Endothelial cell of umbilical vein (primary cell): Measurements from ENCODE around the gene WDR7. TPM values are rescaled to one million over a fixed set of nuclear protein-coding genes. Genes with fewer than 3 reads are reported as not detected.

Experiments used
- BruUV-seq: library from RNA; stranded (reverse); fragments of 400-500 nt; replicated peaks from 2 replicates; lab custom pipeline; 2021; lab: Mats Ljungman, UMichigan
- CTCF ChIA-PET: fragments of 300-600, 350-600 bp; sonication (Branson Sonifier 250); formaldehyde crosslinking; loops from one replicate; lab custom pipeline; 2021; ENCODE audit warnings: antibody characterized with exemption, inconsistent platforms; lab: Charles Lee
- POLR2A ChIA-PET: fragments of 300-600, 350-600 bp; sonication (Branson Sonifier 250); formaldehyde crosslinking; loops from one replicate; lab custom pipeline; 2021; ENCODE audit warnings: antibody characterized with exemption, inconsistent platforms; lab: Charles Lee
- DNase-seq: peaks from one replicate; pipeline ENCODE4 v3.0.0-alpha.2; 2011; ENCODE audit warnings: low read depth, low spot score
- FAIRE-seq: peaks from 2 replicates; lab custom pipeline; 2011; peaks lifted over from hg19 to GRCh38; lab: Jason Lieb, UNC
- H2AFZ ChIP-seq: 2 replicates; pipeline ENCODE4 v1.6.0; 2012; ENCODE audit warnings: low read depth, low read length, control low read depth, inconsistent platforms
- H3K27ac ChIP-seq: 2 replicates; pipeline ENCODE4 v1.5.1; 2011; ENCODE audit warnings: low read depth, mild to moderate bottlenecking, control low read depth, low read length, moderate library complexity; ENCODE audit not compliant: insufficient read depth
- H3K27me3 ChIP-seq, 2 experiments: 2 replicates each; pipeline versions ENCODE4 v1.6.0 to v1.6.1; 2011; ENCODE audit warnings: low read length in 2 of 2, mixed read lengths in 1 of 2; ENCODE audit not compliant: control insufficient read depth in 2 of 2, insufficient read depth in 2 of 2
- H3K36me3 ChIP-seq, 2 experiments: 2 replicates in 1 of 2; 3 replicates in 1 of 2; pipeline ENCODE4 v1.5.1; 2011; ENCODE audit warnings: low read length in 2 of 2, mild to moderate bottlenecking in 1 of 2, moderate library complexity in 1 of 2; ENCODE audit not compliant: control insufficient read depth in 2 of 2, insufficient read depth in 2 of 2; ENCODE audit errors: extremely low read depth in 1 of 2
- H3K4me1 ChIP-seq: 3 replicates; pipeline ENCODE4 v1.5.1; 2011; ENCODE audit warnings: mild to moderate bottlenecking, low read length; ENCODE audit not compliant: control insufficient read depth, insufficient read depth; ENCODE audit errors: extremely low read depth
- H3K4me2 ChIP-seq: 2 replicates; pipeline ENCODE4 v1.6.1; 2011; ENCODE audit warnings: low read length, control low read depth, mixed read lengths; ENCODE audit not compliant: insufficient read depth
- H3K4me3 ChIP-seq, 3 experiments: fragments of 200-600 bp in 1 of 3; sonication (generic), shearing (Covaris generic) in 1 of 3; replicated peaks in 1 of 3; 2 replicates each; pipeline ENCODE4 v1.5.1; 2011 to 2016; ENCODE audit warnings: control low read depth in 3 of 3, low read length in 3 of 3, mild to moderate bottlenecking in 2 of 3, inconsistent platforms in 1 of 3, low read depth in 1 of 3, moderate library complexity in 1 of 3; ENCODE audit not compliant: insufficient read depth in 1 of 3
- H3K79me2 ChIP-seq: 2 replicates; pipeline ENCODE4 v1.6.0; 2012; ENCODE audit warnings: low read length, inconsistent platforms; ENCODE audit not compliant: control insufficient read depth, insufficient read depth
- H3K9ac ChIP-seq: replicated peaks from 2 replicates; pipeline ENCODE3; 2011; ENCODE audit warnings: low read length, control low read depth; ENCODE audit not compliant: insufficient read depth; ENCODE audit errors: extremely low read depth
- H3K9me1 ChIP-seq: replicated peaks from 3 replicates; pipeline ENCODE4 v1.6.0; 2011; ENCODE audit warnings: mild to moderate bottlenecking, low read length; ENCODE audit not compliant: control insufficient read depth, insufficient read depth; ENCODE audit errors: extremely low read depth
- H3K9me3 ChIP-seq: replicated peaks from 2 replicates; pipeline ENCODE4 v1.5.1; 2012; ENCODE audit warnings: low read length, inconsistent platforms; ENCODE audit not compliant: control insufficient read depth, insufficient read depth
- H4K20me1 ChIP-seq: replicated peaks from 2 replicates; pipeline ENCODE3; 2011; ENCODE audit warnings: mild to moderate bottlenecking, low read length; ENCODE audit not compliant: control insufficient read depth, insufficient read depth; ENCODE audit errors: extremely low read depth
- CTCF ChIP-seq, 2 donors: IDR thresholded peaks; 1 replicate in 1 of 2; 2 replicates in 1 of 2; pipeline ENCODE4 v1.5.1; 2011; ENCODE audit warnings: low read length in 2 of 2, mild to moderate bottlenecking in 2 of 2, moderate library complexity in 2 of 2, control low read depth in 1 of 2, inconsistent platforms in 1 of 2, low read depth in 1 of 2; ENCODE audit not compliant: insufficient read depth in 1 of 2; ENCODE audit errors: extremely low read depth in 1 of 2
- EZH2 ChIP-seq: IDR thresholded peaks from 2 replicates; pipeline ENCODE4 v1.6.1; 2012; ENCODE audit warnings: borderline replicate concordance, low read depth, mild to moderate bottlenecking, moderate library complexity, low read length, inconsistent platforms; ENCODE audit not compliant: severe bottlenecking
- FOS ChIP-seq: IDR thresholded peaks from 2 replicates; pipeline ENCODE4 v1.6.1; 2011; ENCODE audit warnings: mild to moderate bottlenecking, low read length, moderate library complexity, borderline replicate concordance; ENCODE audit not compliant: insufficient read depth
- GATA2 ChIP-seq: IDR thresholded peaks from 2 replicates; pipeline ENCODE4 v1.7.0; 2011; ENCODE audit warnings: low read depth, mild to moderate bottlenecking, moderate library complexity, mixed read lengths, low read length; ENCODE audit not compliant: insufficient read length, insufficient read depth
- JUN ChIP-seq: IDR thresholded peaks from 2 replicates; pipeline ENCODE4 v1.6.1; 2011; ENCODE audit warnings: borderline replicate concordance, low read depth; ENCODE audit not compliant: insufficient read length, insufficient read depth
- MAX ChIP-seq: IDR thresholded peaks from 2 replicates; pipeline ENCODE4 v1.6.1; 2011; ENCODE audit not compliant: insufficient read depth, insufficient read length
- MYC ChIP-seq: IDR thresholded peaks from one replicate; pipeline ENCODE4 v1.6.1; 2011; ENCODE audit warnings: mild to moderate bottlenecking, low read depth, low read length
- POLR2A ChIP-seq: IDR thresholded peaks from 2 replicates; pipeline ENCODE4 v1.6.1; 2012; ENCODE audit warnings: low read depth, mild to moderate bottlenecking, control low read depth, low read length
- POLR2AphosphoS5 ChIP-seq: IDR thresholded peaks from 2 replicates; pipeline ENCODE4 v1.6.1; 2012; ENCODE audit warnings: low read depth, mild to moderate bottlenecking, control low read depth, low read length, moderate library complexity; ENCODE audit not compliant: insufficient read depth
- dilution Hi-C: fragments of 300-500 bp; cut with MboI; formaldehyde crosslinking; loops from one replicate; pipeline ENCODE4 v1.15.0; 2019; ENCODE audit warnings: low sequenced_read_pairs; ENCODE audit not compliant: extremely low pct_ligation_motif_present
- intact Hi-C: fragments of 100-400 bp; cut with micrococcal nuclease; formaldehyde crosslinking; loops from one replicate; pipeline ENCODE4 v1.10.0; 2022
- polyA plus RNA-seq, 4 experiments: library from polyadenylated mRNA; depleted of rRNA in 3 of 4; stranded (reverse) in 3 of 4; unstranded in 1 of 4; fragments of >200 nt; gene quantifications; 2 replicates each; pipeline versions ENCODE4 v1.2.1 to v1.2.3, GENCODE V29; 2011 to 2012; ENCODE audit warnings: missing spikeins in 1 of 4
- total RNA-seq: library from RNA; stranded (reverse); gene quantifications from 2 replicates; pipeline ENCODE4 v1.2.3, GENCODE V29; 2021

Gene WDR7
- total and polyA plus RNA-seq, 2 donors (not counting 3 experiments of a cell fraction or from before 2014, with no cell fraction given): 5.9 to 19.0 TPM

GRCh38 chr18:56637176-56637575, 14.0 kb upstream of the WDR7 start:
- Histone ChIP-seq H3K4me2 (peak overlapping the region; percentile 100), H3K36me3 (peaks cover 0 to 2% of the 10 kb centered on the region in 2 experiments), H3K4me3 (peak overlapping the region; percentile 89 to 92 (median 91)), H2AFZ (no peak overlapping the region), H3K9me1 (no peaks in the 10 kb centered on the region), H3K9ac (peak overlapping the region; percentile 99), H3K4me1 (peaks cover 27% of the 10 kb centered on the region), H3K27me3 (no peaks in the 10 kb centered on the region), H3K9me3 (no peaks in the 10 kb centered on the region), H3K79me2 (peaks cover 61% of the 10 kb centered on the region), H4K20me1 (peaks cover 11% of the 10 kb centered on the region), H3K27ac (peak overlapping the region; percentile 97)
- TF ChIP-seq JUN: no peak
- no peak for TF ChIP-seq CTCF (IDR thresholded peaks at IDR 0.05; ENCODE audit: extremely low read depth in 1 of 2, insufficient read depth in 1 of 2, low read depth in 1 of 2, low read length in 2 of 2)
- TF ChIP-seq MAX: no peak
- TF ChIP-seq GATA2: no peak
- TF ChIP-seq EZH2: no peak
- TF ChIP-seq POLR2A: no peak
- no peak for TF ChIP-seq FOS
- TF ChIP-seq MYC: no peak
- TF ChIP-seq POLR2AphosphoS5: no peak
- dilution Hi-C loops (no loop called here), intact Hi-C loops (loop anchor here (1.0 to 5.0 kb wide), 2 partner anchors 435 to 1051 kb away; no protein-coding TSS in a partner anchor)
- FAIRE-seq (no peak), DNase-seq (peak; percentile 48)
- TSS peak; percentile 41 for BruUV-seq
- CTCF ChIA-PET: interaction anchor here (1.1 kb wide), 1 partner anchor 14 kb away, joined by 6 read pairs; the partner anchor contains the start of gene WDR7
- POLR2A ChIA-PET: no interaction called here
